Omental fat pad (tissue), 4 donors: ENCODE results near the gene DGLUCY. TPM values are rescaled to one million over a fixed set of nuclear protein-coding genes. Genes with fewer than 3 reads are reported as not detected.

Source experiments
- ATAC-seq: fragments of 150-250 bp; one replicate; pipeline ENCODE4 v1.9.1; 2016; ENCODE audit warnings: mild to moderate bottlenecking, moderate library complexity; ENCODE audit not compliant: low FRiP score
- DNase-seq: peaks from one replicate; pipeline ENCODE4 v3.0.0-alpha.2; 2019; ENCODE audit warnings: low spot score
- small RNA-seq: library from RNA; depleted of rRNA; stranded (forward); fragments of <200 nt; gene quantifications from one replicate; pipeline ENCODE3, GENCODE V24; 2016
- total RNA-seq, 4 donors: library from RNA; depleted of rRNA; stranded (reverse); fragments of >200 nt; gene quantifications; one replicate each; pipeline ENCODE4 v1.1.0, GENCODE V29; 2016
- TF ChIP-seq, protein P1 (sequence below), 3 donors: fragments of 450-650 bp; IDR thresholded peaks; one replicate each; pipeline ENCODE4 v1.5.1; 2016 to 2017; ENCODE audit warnings: antibody characterized with exemption in 3 of 3, mild to moderate bottlenecking in 3 of 3, moderate library complexity in 2 of 3

The DGLUCY gene
- total RNA-seq, 4 donors from 2014 or later = 27.5 to 93.2 (median 39.3) TPM

DNA sequence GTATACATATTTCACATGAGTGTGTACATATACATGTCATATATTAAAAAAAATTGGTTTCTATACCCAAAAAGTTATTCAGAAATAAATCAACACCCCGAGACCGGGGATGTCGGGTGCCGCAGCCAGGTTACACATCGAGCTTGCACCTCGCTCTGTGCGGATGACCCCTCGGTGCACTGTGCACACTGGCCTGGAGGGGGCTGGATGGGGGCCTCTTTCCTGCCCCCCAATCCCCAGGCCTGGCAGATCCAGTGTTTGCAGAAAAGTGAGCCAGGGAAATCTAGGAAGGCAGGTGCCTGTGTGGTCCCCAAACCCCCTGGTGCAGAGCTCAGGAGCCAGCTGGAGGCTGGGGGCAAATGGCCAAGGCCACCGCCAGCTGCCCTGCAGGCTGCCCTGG lies 157.8 kb downstream of the DGLUCY start:
- DNase-seq = no peak
- ATAC-seq = no peak
- TF ChIP-seq, protein P1, sequence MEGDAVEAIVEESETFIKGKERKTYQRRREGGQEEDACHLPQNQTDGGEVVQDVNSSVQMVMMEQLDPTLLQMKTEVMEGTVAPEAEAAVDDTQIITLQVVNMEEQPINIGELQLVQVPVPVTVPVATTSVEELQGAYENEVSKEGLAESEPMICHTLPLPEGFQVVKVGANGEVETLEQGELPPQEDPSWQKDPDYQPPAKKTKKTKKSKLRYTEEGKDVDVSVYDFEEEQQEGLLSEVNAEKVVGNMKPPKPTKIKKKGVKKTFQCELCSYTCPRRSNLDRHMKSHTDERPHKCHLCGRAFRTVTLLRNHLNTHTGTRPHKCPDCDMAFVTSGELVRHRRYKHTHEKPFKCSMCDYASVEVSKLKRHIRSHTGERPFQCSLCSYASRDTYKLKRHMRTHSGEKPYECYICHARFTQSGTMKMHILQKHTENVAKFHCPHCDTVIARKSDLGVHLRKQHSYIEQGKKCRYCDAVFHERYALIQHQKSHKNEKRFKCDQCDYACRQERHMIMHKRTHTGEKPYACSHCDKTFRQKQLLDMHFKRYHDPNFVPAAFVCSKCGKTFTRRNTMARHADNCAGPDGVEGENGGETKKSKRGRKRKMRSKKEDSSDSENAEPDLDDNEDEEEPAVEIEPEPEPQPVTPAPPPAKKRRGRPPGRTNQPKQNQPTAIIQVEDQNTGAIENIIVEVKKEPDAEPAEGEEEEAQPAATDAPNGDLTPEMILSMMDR (IDR thresholded peaks at IDR 0.05) = no peak

- TF ChIP-seq, protein P1 (IDR thresholded peaks at IDR 0.05) = no peak
- no peak for DNase-seq
- ATAC-seq = no peak
Observed at GRCh38 chr14:91272341-91273272, 158.7 kb downstream of the DGLUCY start.

DNA sequence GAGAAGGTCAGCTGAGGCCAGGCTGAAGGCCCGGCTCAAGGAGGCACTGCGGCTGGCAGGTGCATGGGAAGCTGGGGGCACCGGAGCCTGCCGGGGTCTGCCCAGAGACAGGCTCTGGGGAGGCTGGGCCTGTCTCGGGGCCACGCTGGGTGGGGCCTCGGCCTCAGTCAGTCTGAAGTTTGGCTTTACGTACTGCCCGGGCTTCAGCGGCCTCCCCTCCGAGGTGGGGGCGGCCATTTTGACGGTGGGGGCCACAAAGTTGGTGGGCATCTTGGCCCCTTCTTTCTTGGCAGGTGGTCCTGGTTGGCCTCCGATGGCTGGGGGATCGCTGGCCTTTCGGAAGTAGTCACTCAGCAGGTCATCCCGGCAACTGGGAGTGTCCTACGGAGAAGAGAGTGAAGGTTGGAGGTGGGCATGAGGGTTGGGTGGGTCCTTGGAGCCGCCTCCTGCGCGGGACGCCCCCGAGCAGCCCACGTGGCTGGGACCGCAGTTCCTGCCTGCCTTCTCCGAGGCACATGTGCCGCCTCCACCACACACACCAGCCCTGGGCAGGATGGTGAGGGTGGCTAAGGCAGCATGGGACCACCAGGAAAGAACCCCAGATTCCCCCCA lies 159.5 kb downstream of the DGLUCY start:
- TF ChIP-seq, protein P1 (IDR thresholded peaks at IDR 0.05) = no peak
- ATAC-seq (no peak), DNase-seq (no peak)

DNA sequence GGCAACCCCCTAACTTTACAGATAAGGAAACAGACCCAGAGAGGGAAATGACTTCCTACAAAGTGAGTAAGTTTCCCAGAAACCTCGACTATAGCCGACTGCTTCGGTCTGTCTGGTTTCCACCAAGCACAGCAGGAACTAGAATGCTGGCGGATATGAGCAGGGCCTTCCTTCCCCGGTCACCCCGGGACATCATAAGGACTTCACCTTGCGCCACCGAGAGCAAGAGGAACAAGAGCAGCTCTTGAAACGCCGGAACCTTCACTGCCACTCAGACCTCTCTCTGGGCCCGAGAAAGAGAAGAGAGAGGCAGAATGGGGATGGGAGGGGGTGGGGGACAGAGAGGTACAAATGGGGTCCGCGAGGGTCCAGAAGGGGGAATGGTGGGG lies 160.0 kb downstream of the DGLUCY start:
- ATAC-seq = no peak
- TF ChIP-seq, protein P1 (IDR thresholded peaks at IDR 0.05) = no peak
- no peak for DNase-seq

- DNase-seq (no peak), ATAC-seq (no peak)
- TF ChIP-seq, protein P1 (IDR thresholded peaks at IDR 0.05) = no peak
Observed at GRCh38 chr14:91274796-91275195, 160.9 kb downstream of the DGLUCY start.

Small RNA genes within 50 kb of the gene (small RNA-seq; reads per million reads assigned to genes)
- gene RNU7-30P (not detected), gene SNORA11B (1.8 reads per million, percentile 33 among the genes with 10 or more reads in this experiment)

Other genes with a start within 250 kb of the DGLUCY start
- 1 to 10 TPM; 1.8 to 4.9 (median 3.2) TPM for gene RPS6KA5, start 53.4 kb upstream of the DGLUCY start, total RNA-seq
- under 1 TPM in 3 of 4 donors, not detected in 1; 0.19 to 0.36 (median 0.19) TPM for gene GPR68, start 130.6 kb downstream of the DGLUCY start, total RNA-seq